Eye (tissue), 1 donor: ENCODE measurements around the gene CABCOCO1.
"Not testable (repeated sequence)": the region's sequence is repeated elsewhere in the genome, so short reads cannot be mapped to it uniquely, and the experiment has no call there.

Source experiments
- DNase-seq: peaks from one replicate; pipeline ENCODE4 v3.0.0-alpha.2; 2015

The CABCOCO1 gene

DNA sequence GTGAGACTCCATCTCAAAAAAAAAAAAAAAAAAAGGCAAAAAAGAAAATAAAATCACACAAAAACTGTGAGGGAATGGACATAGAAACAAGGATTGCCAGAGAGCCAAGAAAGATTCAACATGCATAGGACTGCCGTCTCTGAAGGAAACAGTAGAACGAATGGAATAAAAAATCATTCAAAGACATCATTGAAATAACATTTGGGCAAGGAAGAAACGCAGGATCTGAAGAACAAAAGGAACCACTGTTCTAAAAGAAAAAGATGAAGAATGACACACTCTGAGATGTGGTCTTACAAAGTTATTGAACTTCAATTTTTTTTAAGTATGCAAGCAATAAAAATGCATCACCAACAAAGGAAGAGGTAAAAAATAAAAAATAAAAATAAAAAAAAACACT is 57.2 kb downstream of the CABCOCO1 start:
- no peak for DNase-seq

- no peak for DNase-seq
Observed at GRCh38 chr10:61721431-61721830, 58.7 kb downstream of the CABCOCO1 start.

DNA sequence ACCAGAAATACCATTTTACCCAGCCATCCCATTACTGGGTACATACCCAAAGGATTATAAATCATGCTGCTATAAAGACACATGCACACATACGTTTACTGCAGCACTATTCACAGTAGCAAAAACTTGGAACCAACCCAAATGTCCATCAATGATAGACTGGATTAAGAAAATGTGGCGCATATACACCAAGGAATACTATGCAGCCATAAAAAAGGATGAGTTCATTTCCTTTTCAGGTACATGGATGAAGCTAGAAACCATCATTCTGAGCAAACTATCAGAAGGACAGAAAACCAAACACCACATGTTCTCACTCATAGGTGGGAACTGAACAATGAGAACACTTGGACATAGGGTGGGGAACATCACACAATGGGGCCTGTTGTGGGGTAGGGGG is 62.5 kb downstream of the CABCOCO1 start:
- not testable (repeated sequence) for DNase-seq

GRCh38 chr10:61729596-61729995 is 66.9 kb downstream of the CABCOCO1 start:
- no peak for DNase-seq

DNA sequence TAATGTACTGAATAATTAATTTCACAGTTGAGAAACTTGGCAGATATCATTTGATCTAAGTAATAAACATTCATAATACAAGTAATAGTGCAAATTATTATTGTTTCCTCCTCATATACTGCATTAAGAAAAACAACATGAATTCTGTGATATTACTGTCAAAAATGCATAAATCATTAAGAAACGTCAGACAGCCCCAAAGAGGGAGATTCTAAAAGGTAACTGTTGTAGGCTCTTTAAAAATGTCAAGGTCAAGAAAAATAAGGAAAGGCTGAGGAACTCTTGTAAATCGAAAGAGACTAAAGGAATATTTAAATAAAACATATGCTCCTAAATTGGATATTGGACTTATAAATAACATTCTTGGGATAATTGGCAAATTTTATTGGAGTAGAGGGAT is 67.9 kb downstream of the CABCOCO1 start:
- DNase-seq = no peak

DNA sequence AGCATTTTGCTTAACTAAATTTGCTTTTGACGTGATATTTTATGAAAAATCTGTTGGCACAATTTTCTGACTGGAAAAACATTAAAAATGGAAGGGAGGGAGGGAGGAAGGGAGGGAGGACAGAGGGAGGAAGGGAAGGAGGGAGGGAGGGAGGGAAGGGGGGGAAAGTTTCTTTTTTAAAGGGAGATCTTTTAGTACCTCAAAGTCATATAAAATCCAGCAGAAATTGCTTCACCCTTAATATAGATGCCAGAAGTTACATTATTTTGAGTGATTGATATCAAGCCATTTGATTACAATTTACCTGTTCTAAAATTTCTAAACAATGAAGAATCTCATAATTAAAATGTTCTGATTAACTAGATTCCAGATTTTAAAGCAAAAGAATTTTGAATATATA is 68.9 kb downstream of the CABCOCO1 start:
- no peak for DNase-seq

DNA sequence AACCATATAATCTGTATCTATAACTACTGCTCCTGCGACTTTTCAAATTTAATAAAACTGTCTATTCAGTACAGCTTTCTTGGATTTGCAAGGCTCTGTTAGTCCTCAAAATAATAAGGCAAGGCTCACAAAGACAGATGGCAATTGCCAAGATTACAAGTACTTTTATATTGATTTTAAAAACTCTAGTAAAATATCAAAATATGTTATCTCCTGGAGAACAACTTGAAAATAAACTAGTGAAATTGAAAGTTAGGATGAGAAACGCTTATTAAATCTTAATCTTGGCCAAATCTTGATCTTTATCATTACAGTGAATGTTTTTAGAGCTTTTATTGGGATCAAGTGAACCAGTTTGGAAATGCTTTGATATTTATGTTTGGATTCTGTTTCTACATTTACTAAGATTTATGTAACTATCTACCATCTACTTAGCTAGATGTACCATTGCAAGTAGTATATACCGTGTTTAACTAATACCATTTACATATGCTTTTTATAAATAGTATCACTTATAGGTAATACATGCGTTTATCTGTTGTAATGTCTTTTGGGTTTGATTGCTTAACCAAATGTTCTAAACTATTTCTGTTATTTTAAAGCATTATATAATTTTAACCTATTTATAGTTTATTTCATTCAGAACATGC is 70.0 kb downstream of the CABCOCO1 start:
- DNase-seq = no peak

GRCh38 chr10:61733358-61733940 is 70.7 kb downstream of the CABCOCO1 start:
- DNase-seq = peak; percentile 79

GRCh38 chr10:61735882-61736281 is 73.2 kb downstream of the CABCOCO1 start:
- DNase-seq = no peak

DNA sequence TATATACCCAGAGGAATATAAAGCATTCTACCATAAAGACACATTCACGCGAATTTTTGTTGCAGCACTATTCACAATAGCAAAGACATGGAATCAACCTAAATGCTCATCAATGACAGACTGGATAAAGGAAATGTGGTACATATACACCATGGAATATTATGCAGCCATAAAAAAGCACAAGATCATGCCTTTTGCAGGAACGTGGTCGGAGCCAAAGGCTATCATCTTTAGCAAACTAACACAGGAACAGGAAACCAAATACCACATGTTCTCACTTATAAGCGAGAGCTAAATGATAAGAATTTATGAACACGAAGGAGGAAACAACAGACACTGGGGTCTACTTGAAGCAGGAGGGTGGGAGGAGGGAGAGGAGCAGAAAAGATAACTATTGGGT is 74.7 kb downstream of the CABCOCO1 start:
- DNase-seq = not testable (repeated sequence)

- no peak for DNase-seq
Observed at GRCh38 chr10:61742812-61743211, 80.1 kb downstream of the CABCOCO1 start.

DNA sequence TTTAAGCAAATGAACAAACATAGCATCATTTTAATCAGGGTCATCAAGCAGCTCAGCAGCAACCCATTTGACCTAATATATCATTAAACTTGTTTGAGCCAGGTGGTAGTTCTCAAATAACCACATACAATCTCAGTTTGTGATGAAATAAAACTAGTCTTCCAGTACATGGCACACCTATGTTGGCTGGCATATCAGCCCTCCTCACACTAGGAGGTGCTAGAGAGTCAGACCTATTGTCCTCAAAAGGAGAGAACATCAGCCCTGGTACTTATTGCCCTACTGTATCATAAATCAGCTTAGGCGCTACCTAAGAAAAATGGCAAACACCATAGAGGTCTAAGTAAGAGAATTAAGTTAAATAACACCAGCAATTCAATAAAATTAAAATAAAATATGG is 81.7 kb downstream of the CABCOCO1 start:
- no peak for DNase-seq

DNA sequence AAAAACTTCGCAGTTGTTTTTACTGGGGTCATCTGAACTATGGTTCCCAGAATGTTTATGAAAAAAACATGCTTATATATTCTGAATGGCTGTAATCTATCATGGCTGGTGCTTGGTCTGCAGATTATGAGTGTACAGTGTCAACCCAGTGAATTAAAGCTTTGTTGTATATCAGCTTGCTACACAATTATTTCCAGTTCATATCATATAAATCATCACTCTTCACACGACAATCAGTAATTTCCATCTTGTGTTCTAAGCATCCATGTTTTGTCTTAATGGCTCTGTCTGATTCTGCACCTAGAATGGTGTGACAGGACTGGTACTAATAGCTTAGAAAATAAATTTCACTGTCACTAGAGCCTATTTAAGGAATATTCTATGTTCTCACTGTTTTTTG is 83.6 kb downstream of the CABCOCO1 start:
- no peak for DNase-seq

- DNase-seq = no peak
Observed at GRCh38 chr10:61747307-61747706, 84.6 kb downstream of the CABCOCO1 start.

GRCh38 chr10:61749291-61749690 is 86.6 kb downstream of the CABCOCO1 start:
- DNase-seq = no peak

GRCh38 chr10:61750943-61751471 is 88.3 kb downstream of the CABCOCO1 start:
- no peak for DNase-seq

DNA sequence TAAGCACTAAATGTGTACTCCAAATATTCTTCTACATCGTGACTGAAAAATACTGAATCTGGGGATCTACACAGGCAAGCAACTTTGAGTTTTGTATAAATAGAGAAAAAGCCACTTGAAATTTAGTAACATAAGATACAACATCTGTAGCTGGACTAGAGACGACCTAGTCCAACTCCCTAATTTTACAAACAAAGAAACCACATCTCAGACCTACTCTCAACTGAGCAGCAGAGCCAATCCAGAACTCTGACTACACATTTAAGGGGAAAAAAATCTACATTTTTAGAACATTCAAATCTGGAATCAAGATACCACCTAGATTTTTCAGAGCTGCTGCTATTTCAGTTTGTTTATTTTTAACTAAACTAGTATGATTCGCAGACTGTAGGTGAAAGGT is 88.9 kb downstream of the CABCOCO1 start:
- no peak for DNase-seq

- no peak for DNase-seq
Observed at GRCh38 chr10:61752111-61753011, 89.6 kb downstream of the CABCOCO1 start.

- no peak for DNase-seq
Observed at GRCh38 chr10:61753453-61753852, 90.7 kb downstream of the CABCOCO1 start.

- DNase-seq = no peak
Observed at GRCh38 chr10:61754587-61755550, 92.1 kb downstream of the CABCOCO1 start.

DNA sequence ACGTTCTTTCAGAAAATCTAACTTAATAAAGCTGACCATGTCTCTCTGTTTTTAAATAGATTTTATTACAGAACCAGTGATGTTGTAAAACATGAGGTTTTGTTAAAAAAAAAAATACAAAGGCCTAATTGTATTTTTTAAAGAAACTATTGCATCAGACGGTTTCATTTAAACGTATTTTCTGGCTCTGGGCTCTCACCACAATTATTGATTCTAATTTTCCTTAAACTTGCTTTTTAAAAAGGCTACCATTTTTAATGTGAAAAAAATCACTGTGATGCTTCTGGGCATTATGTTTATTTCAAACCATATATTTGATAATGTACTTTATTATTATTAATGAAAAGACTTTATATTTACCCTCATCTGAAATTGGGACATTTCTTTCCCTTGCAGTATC is 94.3 kb downstream of the CABCOCO1 start:
- DNase-seq = no peak
